ENCODE results near the gene TRPM2.

DNA sequence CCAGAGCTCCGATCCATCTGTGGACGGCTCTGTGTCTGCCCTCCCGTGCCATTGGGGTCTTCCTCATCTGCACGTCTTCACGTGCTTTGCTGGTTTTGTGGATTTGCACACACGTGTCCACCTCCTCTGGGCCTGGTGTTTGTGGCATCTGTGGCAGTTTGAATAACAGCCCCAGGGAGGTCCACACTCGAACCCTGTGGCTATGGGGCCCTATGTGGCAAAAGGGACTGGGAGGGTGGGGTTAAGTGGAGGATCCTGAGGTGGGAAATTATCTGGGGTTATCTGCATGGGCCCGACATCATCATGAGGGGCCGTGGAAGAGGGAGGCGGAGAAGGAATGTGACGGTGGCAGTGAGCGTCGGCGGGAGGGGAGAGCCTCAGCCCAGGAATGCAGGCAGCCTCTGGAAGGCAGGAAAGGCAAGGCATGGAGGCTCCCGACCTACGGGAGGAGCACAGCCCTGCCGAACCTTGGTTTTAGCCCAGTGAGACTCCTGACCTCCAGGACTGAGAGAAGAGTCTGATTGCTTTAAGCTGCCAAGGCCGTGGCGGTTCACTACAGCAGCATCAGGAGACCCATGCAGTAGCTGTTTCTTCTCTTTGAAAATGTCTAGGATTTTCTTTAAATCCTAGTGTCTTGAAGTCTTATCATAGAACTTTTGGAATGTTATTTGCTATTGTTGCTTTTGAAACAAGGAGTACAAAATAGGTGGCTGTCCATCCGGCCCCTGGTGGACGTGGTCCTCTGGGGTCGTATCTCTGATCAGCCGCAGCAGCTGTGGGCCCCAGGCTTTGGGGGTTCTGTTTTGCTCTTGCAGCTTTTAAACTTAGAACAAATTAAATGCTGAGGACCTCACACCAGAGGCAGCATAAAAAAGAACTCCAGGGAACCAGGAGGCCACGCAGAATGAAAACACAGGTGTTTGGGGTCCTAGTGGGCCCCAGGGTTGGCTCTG lies 61.9 kb downstream of the TRPM2 start:
- TF ChIP-seq POLR2A (IDR thresholded peaks at IDR 0.05; ENCODE audit: low read length), result no peak
- TF ChIP-seq GATA1 (IDR thresholded peaks at IDR 0.05; ENCODE audit: low read depth, low read length), result no peak
